GM21381 (cell line): ENCODE data around the gene ASB1.
"Not testable (repeated sequence)": the region's sequence is repeated elsewhere in the genome, so short reads cannot be mapped to it uniquely, and the experiment has no call there.

ENCODE experiments used
- ATAC-seq: cut with Tn5 transposase; IDR thresholded peaks from one replicate; pipeline ENCODE4 v1.9.1; 2021; ENCODE audit warnings: mild to moderate bottlenecking, moderate library complexity; ENCODE audit not compliant: unreplicated experiment

Gene ASB1

GRCh38 chr2:238441262-238442114 is 14.8 kb downstream of the ASB1 start:
- no peak for ATAC-seq

DNA sequence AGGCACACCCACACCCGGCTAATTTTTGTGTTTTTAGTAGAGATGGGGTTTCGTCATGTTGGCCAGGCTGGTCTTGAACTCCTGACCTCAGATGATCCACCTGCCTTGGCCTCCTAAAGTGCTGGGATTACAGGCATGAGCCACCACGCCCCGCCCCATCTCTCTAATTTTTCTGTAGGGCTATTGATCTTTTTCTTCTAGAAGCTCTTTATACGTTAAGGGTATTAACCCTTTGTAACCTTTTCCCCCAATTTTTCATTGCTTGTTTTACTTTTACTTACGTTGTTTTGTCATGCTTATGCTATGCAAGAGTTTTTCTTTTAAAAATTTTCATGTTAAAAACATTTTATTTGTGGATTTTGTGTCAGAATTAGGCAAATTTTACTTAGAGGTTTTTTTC is 15.5 kb downstream of the ASB1 start:
- not testable (repeated sequence) for ATAC-seq

GRCh38 chr2:238444242-238444641 is 17.5 kb downstream of the ASB1 start:
- ATAC-seq: no peak

DNA sequence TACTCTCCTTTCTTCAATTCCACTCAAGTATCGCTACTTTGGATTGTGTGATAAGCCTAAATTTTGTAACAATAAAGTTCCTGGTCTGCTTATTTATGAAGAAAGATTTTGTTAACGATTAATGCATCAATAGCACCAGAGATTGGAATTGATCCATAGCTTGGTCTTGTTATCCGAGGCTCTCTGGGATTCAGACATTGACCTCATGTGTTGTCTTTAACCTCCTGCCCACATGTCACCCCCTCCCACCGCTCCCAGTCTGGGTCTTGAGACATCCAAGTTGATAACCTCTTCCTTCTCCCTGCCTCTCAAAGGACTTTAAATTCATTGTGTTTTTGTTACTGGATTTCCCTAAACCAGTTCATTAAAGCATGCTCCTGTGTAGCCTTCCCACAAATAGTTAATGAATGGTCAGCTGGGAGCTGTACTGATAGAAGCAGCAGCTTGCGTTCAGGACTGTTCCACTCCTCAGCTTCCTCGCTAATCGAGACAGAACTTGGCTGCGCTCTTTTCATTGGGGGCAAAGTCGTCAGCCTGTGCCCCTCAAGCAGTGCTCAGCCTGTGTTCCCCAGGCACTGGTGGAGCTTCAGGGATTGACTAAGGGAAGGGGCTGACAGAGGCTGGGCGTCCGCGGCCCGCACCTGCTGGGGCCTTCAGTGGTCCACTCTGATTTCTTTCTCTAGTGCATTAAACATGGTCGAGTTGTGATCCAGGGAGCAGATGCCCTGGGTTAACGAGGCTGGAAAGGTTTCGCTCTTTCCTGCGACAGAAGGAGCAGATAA is 18.9 kb downstream of the ASB1 start:
- no peak for ATAC-seq

DNA sequence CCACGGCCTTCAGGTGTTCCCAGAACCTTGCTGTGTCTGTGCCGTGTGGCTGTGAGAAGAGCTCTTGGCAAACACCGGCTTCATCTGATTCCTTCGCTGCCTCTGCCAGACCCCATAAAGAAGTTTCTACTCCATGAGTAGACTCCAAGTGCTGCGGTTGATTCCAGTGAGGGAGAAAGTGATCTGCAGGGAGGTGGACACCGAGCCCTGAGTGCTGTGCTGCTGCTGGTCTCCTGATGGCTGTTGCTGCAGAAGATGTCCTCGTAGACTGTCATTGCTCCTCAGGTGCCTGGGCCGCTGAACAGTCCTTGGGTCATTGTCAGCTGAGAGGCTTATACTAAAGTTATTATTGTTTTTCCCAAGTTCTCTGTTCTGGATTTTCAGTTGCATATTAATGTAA is 19.6 kb downstream of the ASB1 start:
- no peak for ATAC-seq

DNA sequence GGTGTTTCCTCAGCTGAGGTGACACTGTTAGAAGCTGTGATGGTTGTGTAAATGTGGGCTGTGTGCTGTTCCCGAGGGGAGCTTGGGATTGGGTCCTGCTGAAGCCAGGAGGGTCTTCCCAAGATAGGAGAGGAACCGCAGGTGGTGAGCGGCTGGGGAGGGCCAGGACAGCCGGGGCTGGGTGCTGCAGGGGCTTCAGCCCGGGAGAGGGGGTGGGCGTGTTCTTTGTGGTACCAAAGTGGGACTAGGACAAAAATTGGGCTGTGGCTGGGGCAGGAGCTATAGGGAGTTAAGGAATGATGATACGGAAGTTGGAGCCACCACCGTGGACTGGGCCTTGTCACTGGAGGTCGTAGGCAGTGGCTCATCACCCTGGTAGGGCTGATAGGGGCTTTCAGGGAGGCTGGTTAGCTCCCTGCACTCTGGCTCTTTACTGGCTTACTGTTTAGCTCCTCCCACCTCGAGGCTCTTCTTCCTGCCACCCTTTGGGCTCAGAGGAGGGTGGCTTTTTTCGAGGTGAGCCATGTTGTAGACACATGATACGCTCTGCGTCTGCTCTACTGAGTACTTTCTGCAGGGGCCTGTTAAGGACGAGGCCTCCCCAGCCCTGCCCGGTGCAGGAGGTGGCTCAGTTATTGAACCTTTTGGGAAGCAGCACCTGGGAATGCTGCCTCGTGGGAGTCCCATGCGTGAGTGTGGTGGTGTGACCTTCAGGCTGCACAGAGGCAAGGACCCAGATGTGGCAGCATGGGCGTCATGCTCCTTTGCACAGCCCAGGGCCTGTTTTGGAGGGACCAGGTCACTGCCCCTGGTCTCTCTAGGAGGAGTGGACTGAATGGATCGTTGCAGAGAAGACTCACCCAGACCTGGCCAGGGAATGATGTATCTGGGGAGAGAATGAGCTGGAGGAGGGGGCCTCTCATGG is 21.6 kb downstream of the ASB1 start:
- no peak for ATAC-seq

DNA sequence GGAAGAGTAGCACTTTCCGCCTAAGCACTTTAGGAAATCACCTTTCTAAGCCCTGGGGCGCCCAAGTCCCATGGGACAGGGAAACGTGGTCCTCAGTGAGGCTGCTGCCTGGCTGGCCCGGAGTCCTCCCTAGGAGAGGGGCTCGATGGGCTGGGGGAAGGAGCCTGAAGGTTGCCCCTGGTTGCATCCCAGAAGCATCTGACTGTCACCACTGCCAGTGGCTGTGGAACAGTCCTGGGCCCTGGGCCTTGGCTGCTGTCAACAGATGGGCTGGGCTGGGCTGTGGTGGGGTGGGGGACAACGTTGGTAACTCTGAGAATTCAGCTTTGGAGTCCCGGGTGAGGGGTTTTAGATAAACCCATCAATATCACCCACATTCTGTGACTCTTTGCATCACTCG is 22.5 kb downstream of the ASB1 start:
- ATAC-seq: no peak

GRCh38 chr2:238449909-238450417 is 23.2 kb downstream of the ASB1 start:
- no peak for ATAC-seq

- no peak for ATAC-seq
Measured at GRCh38 chr2:238450440-238450861, 23.7 kb downstream of the ASB1 start.

- ATAC-seq: no peak
Measured at GRCh38 chr2:238453842-238454241, 27.1 kb downstream of the ASB1 start.

DNA sequence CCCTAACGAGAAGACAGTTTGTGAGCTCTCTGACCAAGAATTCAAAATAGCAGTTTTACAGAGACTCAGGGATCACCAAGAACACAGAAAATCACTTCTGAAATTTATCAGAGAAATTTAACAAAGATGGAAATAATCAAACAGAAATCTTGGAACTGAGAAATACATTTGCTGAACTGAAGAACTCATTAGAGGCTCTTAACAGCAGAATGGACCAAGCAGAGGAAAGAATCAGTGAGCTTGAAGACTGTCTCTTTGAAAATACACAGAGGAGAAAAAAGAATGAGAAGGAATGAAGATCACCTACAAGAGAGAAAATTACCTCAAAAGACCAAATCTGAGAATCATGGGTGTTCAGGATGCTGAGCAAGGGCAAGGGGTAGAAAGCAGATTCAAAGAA is 29.7 kb downstream of the ASB1 start:
- ATAC-seq: no peak

DNA sequence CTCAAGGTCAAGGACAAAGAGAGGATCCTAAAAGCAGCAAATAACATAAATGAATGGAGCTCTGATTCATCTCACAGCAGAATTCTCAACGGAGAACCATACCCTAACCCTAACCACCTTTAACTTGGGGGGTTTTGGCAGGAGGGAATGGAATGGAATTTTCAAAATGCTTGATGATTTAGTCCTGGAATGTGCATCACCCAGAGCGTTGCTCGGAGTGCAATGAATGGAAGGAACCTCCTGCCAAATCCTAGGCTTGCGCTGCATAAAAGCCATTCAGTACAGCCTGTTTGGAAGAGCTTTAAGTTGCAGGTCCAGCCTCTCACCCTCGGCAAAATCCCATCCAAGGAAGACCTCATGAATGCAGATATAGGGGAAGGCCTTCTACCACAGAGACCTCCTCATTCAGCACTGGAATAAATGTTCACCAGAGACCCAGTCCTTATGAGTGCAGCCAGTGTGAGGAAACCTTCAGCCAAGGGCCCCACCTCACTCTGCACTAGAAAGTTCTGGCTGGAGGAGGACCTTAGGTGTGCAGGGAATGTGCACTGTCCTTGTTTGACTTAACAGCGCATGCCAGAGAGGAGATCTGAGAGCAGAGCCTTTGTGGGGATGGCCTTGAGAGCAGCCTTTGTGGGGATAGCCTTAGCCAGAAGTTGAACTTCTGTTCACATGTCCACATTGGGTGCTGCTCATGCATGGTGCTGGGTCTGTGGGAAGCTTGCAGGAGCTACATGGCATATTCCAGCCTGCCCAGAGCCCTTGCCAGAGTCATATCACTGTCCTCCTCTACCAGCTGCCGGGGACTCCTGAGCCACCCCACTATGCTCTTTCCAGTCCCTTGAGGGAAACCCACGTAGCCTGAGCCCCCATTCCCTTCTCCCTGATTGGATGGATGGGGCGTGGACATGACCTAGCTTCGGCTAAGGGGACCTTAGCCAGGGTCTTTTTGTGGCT is 30.5 kb downstream of the ASB1 start:
- no peak for ATAC-seq

DNA sequence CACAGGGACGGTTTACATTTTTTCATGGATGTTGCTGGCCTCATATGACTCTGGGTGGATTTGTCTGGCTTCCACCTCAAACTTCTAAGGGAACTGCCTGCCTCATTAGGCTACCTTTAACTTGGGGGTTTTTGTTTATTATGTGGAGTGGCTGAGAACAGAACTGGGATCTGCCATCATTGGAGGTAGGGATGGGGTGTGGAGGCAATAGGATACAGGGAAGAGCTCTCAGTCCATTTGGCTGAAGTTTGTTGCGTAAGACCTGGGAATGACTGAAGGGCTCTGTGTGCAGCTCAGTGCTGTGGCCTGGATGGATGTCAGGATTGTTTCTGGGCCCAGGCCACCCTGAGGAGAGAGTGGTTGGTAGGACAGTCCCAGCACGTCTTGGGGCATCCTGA is 31.2 kb downstream of the ASB1 start:
- ATAC-seq: no peak

DNA sequence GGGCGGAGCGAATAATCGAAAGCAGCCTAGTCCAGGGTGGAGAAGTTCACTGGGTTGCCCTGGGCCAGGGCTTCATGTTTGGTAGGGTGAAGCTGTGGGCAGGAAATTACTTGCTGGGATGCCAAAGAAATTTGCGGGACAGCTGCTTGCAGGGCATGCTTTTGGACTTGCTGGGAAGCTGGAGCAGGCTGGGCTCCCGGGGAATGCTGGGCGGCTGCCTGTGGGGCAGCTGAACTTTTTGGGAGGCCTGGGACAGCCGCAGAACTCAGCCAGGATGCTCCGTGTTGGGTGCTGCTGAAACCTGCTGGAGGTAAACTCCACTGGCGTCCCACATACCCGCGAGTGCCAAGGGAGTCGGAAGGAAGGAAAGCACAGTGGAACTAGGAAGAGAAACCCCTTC is 31.9 kb downstream of the ASB1 start:
- ATAC-seq: no peak

GRCh38 chr2:238459081-238459629 is 32.4 kb downstream of the ASB1 start:
- no peak for ATAC-seq

- ATAC-seq: no peak
Measured at GRCh38 chr2:238461051-238461450, 34.3 kb downstream of the ASB1 start.

DNA sequence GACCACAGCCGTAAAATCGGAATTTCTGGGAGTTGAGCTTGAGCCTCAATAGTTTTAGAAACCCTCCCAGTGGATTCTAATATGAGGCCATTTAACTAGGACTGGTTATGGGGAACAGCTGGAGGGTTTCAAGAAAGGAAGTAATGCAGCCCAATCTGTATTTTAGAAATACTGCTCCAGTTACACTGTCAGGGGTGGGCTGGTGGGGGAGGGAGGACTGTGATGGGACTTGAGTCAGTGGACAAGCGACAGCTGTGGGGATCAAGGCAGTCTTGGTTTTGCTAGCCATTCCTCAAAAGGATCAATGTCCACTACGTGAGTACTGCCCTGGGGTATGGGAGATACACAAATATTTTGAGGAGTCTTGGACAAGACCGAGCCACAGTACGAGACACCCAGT is 34.8 kb downstream of the ASB1 start:
- no peak for ATAC-seq

DNA sequence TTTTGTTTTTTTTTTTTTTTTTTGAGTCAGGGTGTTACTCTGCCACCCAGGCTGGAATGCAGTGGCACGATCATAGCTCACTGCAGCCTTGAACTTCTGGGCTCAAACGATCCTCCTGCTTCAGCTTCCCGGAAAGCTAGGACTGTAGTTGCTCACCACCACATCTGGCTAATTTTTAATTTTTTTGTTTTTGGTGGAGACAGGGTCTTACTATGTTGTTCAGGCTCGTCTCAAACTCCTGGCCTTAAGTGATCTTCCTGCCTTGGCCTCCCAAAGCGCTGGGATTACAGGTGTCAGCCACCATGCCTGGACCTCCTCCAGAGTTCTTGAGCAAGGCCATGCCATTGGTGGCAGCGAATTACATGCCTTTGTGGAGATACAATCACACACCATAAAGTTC is 35.2 kb downstream of the ASB1 start:
- ATAC-seq: no peak

- ATAC-seq: peak; percentile 77
Measured at GRCh38 chr2:238462782-238463396, 36.2 kb downstream of the ASB1 start.
